ENCODE results near the gene SYDE1.

Gene SYDE1

DNA sequence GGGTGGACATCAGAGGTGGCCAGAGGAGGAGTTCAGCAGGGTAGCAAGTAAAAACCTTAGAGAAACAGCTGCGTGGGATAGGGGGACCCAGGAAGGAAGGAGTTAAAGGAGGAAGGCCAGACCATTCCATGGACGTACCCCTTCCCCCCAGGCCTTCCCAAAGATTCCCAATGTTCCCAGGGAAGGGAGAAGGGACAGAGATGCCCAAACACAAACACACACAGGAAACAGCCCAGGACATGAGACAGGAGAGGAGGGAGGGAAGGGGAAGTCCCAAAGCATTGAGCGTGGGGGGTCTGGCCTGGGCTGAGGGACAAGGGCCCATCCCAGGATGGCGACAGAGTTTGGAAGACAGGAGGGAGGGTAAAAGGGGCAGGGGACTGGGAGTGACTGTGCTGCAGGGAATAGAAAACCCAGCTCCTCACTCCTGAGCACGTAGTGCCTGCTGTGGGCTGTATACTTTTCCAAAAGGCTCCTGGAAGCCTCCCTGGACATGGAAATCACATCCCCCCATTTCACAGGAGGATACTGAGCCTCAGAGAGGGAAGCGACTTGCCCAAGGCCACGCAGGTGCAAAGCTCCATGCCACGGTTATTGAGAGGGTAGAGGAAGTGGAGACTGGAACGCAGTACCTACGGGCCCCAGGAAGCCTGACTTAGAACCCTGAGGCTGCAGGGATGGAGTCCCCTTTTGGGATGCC is 1.1 kb downstream of the SYDE1 start:
- no peak for DNase-seq (ENCODE audit: low read depth in 2 of 3, low spot score in 2 of 3)

- no peak for DNase-seq (ENCODE audit: low read depth in 2 of 3, low spot score in 2 of 3)
Observed at GRCh38 chr19:15108845-15109767, 1.9 kb downstream of the SYDE1 start.

DNA sequence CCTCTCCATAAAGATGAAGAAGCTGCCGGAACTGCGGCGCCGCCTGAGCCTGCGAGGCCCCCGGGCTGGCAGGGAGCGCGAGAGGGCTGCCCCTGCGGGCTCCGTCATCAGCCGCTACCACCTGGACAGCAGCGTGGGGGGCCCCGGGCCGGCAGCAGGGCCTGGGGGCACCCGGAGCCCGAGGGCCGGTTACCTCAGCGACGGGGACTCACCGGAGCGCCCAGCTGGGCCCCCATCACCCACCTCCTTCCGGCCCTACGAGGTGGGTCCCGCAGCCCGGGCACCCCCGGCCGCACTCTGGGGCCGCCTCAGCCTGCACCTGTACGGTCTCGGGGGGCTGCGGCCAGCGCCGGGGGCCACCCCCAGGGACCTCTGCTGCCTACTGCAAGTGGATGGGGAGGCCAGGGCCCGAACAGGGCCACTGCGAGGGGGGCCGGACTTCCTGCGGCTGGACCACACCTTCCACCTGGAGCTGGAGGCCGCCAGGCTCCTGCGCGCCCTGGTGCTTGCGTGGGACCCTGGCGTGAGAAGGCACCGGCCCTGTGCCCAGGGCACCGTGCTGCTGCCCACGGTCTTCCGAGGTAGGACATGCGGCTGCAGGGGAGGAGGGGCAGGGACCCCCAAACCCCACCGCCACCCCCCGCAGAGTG is 2.7 kb downstream of the SYDE1 start:
- DNase-seq (ENCODE audit: low read depth in 2 of 3, low spot score in 2 of 3): no peak

- DNase-seq (ENCODE audit: low read depth in 2 of 3, low spot score in 2 of 3): no peak
Observed at GRCh38 chr19:15110418-15110815, 3.2 kb downstream of the SYDE1 start.

DNA sequence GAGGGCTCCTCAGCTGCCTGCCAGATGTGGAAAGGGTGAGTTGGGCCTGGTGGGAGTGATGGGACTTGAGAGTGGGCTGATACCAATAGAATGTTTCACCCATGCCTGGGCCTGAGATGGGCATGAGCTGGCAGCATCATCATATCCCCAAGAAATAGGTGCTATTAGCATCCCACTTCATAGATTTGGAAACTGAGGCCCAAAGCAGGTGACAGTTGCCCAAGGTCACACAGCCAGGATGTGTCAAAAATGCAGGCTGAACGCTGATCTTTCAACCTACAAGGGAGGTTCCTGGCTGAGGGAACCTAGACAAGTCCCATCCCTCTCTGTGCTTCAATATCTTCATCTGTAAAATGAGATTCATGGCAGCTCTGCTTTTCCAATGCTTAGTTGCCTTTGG is 4.6 kb downstream of the SYDE1 start:
- DNase-seq (ENCODE audit: low read depth in 2 of 3, low spot score in 2 of 3): no peak

DNA sequence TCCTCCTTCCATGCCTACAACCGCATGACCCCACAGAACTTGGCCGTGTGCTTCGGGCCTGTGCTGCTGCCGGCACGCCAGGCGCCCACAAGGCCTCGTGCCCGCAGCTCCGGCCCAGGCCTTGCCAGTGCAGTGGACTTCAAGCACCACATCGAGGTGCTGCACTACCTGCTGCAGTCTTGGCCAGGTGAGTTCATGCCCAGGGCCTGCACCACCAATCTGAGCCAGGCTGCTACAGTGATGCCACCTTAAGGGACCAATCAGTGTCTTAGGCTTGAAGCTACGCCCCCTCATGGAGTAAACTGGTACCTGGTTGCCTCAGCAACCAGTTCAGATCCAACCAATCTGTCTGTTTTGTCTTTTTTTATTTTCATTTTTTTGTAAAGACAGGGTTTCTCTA is 5.2 kb downstream of the SYDE1 start:
- no peak for DNase-seq (ENCODE audit: low read depth in 2 of 3, low spot score in 2 of 3)

DNA sequence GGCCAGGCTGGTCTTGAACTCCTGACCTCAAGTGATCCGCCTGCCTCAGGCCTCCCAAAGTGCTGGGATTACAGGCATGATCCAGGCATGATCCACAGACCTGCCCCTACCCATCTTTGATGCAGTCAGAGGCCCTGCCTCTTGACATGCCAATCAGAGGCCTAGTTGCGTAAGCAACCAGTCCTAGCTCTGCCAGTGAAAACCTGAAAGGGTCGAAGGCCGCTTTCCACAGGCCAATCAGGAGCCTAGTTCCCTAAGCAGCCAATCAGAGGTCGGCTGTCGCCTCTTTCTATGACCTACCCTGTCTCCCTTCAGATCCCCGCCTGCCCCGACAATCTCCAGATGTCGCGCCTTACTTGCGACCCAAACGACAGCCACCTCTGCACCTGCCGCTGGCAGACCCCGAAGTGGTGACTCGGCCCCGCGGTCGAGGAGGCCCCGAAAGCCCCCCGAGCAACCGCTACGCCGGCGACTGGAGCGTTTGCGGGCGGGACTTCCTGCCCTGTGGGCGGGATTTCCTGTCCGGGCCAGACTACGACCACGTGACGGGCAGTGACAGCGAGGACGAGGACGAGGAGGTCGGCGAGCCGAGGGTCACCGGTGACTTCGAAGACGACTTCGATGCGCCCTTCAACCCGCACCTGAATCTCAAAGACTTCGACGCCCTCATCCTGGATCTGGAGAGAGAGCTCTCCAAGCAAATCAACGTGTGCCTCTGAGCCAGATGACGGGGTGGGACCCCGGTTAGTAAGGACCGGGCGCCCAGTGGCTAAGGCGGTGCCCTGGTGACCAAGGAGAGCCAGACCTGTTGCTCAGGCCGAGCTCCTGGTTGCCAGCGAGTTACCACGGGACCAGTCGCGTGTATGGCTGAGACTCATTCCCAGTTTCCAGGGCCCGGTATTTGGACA is 6.3 kb downstream of the SYDE1 start:
- no peak for DNase-seq (ENCODE audit: low read depth in 2 of 3, low spot score in 2 of 3)

DNA sequence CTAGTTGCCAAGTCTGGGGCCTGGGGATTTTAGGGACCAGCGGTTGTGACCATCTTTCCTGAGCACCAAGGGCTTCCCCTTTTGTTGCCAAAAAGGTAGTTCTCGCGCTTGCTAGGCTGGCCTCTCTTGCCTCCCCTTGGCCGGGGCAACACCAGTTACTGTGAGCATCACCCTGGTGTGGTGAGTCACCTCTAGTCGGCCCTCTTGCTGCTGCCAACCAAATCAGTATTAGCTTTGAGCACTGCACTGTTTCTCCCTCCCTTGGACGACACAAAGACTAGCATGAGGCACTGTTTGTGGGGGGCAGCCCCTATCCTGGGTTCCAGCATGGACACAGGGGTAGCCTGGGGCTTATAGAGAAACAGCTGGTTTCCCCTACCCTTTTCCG is 6.9 kb downstream of the SYDE1 start:
- DNase-seq (ENCODE audit: low read depth in 2 of 3, low spot score in 2 of 3): no peak

- DNase-seq (ENCODE audit: low read depth in 2 of 3, low spot score in 2 of 3): no peak
Observed at GRCh38 chr19:15115080-15115479, 7.9 kb downstream of the SYDE1 start.

DNA sequence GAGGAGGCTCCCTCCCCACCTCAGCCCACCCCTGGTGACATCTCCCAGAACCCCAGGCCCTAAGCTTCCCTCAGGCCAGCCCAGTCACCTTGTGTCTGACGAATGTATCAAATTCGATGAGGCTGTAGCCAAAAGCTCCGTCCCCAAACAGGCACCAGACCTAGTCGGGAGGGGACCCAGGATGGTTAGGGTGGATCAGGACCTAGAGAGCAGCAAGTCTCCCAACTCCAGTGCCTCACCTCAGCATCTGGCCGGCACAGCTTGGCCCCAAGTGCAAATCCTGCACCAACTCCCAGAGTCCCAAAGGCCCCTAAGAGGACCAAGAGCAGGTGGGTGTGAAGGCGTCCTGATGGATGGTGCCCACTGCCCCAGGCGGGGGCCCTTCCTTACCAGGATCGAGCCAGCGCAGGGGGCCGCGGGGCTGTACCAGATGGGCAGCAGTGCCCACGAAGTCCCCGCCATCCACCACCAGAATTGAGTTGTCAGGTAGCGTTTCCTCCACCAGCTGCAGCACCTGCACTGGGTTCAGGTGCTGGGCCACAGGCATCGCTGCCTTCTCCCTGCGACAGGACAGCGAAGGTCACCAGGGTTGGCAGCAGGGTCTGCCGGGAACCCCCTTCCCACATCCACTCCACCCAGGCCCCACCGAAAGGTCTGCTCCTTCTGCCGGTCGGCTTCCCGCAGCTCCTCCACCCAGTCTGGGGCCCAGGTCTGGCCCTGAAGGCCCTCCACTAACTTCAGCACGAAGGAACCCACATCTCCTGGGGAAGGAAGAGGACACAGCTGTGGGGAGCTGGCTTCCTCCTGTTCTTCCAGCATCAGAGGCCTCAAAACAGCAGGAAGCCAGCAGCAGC is 8.8 kb downstream of the SYDE1 start:
- no peak for DNase-seq (ENCODE audit: low read depth in 2 of 3, low spot score in 2 of 3)

GRCh38 chr19:15116856-15117255 is 9.7 kb downstream of the SYDE1 start:
- no peak for DNase-seq (ENCODE audit: low read depth in 2 of 3, low spot score in 2 of 3)

DNA sequence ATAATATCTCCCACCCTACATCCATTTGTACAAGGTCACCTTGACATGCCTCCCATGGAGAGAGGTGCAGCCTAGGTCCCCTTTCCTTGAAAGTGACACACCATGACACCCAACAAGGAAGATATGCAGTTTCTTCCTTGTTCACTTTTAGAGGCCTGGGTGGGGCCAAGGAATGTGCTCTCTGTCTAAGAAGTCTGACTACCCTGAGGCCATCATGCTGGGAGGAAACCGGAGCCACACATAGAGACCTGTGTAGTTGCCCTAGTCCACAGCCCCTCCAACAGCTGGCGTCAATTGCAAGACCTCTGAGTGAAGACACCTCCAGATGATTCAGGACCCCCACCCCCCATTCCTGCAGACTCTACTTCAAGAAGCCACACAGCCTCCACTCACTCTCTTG is 11.0 kb downstream of the SYDE1 start:
- no peak for DNase-seq (ENCODE audit: low read depth in 2 of 3, low spot score in 2 of 3)

GRCh38 chr19:15118789-15119494 is 11.7 kb downstream of the SYDE1 start:
- DNase-seq (ENCODE audit: low read depth in 2 of 3, low spot score in 2 of 3): no peak

DNA sequence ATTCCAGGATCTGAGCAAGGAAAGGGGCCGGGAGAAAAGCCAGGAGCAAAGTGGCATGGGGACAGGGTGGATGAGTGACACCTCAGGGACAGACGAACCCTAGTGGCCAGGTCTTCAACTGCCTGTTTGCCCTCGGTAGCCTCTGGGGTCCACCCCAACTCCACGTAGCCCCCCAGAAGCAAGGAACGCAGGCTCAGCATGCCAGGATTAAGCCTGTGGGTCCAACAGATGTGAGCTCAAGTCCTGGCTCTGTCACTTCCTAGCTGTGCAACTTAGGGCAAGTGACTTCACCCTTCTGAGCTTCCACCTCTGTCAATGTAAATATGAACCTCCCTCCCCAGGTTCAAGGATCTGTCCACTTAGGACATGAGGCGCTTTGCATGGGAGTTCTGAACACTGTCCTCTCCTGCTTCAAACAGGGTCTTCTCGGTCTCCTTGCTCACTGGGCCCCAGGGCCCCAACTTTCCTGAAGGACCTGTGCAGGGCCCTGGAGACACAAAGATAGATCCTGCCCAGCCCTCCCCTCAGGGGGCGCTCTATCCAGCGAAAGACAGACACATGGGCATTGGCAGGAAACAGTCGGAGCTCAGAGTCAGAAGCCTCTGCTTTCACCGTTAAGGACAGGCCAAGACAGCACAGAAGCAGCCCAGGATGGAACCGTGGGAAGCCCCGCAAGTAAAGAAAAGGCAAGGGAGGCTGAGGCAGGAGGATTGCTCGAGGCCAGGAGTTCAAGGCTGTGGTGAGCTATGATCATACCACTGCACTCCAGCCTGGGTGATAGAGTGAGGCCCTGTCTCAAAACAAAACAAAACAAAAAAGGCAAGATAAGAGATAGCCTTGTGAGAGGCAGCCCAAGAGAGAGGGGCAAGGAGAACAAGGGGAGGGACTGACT is 13.2 kb downstream of the SYDE1 start:
- no peak for DNase-seq (ENCODE audit: low read depth in 2 of 3, low spot score in 2 of 3)

GRCh38 chr19:15122331-15123030 is 15.3 kb downstream of the SYDE1 start:
- DNase-seq (ENCODE audit: low read depth in 2 of 3, low spot score in 2 of 3): no peak

DNA sequence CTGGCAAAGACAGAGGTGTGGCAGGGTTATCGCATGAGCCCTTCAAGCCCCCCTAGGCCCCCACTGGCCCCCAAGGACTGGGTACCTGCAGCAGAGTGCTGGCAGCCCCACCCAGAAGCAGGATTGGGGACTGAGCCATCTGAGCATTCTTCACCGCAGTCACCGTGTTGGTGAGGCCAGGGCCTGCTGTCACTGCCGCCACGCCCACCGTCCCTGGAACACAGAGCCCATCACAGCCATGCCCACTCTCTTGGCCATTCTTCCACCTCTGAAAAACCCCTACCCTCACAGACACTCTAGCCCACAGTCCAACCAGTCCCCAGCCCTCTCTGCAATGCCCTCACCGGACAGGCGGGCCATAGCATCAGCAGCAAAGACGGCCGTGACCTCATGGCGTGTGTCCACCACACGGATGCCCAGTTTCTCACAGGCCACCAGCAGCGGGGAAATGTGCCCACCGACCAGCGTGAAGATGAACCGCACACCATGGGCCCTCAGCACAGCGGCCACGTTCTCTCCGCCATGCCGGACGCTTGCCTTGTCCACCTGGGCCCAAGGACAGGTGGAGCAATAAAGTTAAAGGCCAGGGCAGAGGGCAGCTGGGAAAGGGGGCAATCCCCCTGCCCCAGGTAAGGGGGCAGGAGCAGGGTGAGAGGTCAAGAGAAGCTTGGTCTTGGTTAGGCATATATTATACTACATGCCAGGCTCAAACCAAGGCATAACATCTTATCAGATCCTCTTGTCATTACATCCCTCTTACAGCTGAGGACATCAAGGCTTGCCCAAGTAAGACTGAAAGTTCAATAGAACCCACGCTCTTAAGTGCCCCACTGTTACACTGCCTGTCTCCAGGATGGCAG is 16.1 kb downstream of the SYDE1 start:
- DNase-seq (ENCODE audit: low read depth in 2 of 3, low spot score in 2 of 3): no peak

DNA sequence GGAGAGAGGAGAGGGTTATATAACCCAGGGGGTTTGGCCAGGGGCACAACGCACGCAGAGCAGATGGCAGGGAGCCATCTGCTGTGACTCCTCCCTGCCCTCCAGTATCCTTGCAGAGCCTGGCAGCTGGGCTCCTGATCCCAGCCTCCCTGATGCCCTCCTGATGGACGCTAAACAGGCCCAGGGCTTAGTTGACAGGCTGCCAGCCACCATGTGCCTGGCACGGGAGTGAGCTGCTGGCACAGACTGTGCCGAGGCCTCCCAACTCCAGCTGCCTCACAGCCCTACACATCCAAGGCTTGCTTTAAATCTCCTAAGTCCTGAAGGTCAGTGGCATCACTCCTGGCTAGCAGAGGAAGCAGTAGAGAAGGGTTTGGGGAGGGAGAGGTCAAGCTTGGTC is 16.7 kb downstream of the SYDE1 start:
- DNase-seq (ENCODE audit: low read depth in 2 of 3, low spot score in 2 of 3): no peak

Measured in activated CD8-positive, alpha-beta memory T cell treated with anti-CD3 and anti-CD28 coated beads for 48 hours (primary cell).